Stimulated activated naive CD4-positive, alpha-beta T cell treated with Interleukin-2 at 50 U/mL for 16 hours (primary cell): ENCODE results near the gene CACNB4.
"Not testable (repeated sequence)": the region's sequence is repeated elsewhere in the genome, so short reads cannot be mapped to it uniquely, and the experiment has no call there.

Experiments
- DNase-seq: peaks from one replicate; lab custom pipeline; 2025; lab: John Stamatoyannopoulos, UW

CACNB4 gene

GRCh38 chr2:151817929-151818328 is 280.9 kb downstream of the CACNB4 start:
- DNase-seq, result no peak

DNA sequence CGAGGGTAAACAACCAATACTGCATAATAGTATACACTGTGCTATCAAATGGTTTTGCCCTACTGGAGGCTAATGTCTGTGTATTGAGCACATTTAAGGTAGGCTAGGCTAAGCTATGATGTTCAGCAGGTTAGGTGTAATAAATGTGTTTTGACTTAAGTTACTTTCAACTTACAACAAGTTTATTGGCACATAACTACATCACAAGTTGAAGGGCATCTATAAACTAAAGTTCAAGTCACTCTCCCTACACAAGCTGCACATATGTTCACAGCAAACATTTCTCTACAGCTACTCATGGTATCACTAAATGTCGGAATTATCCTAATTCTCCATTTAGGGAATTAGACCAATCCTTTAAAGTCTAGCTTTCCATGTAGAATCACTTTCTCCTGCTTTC is 282.0 kb downstream of the CACNB4 start:
- no peak for DNase-seq

- no peak for DNase-seq
Measured at GRCh38 chr2:151815821-151816489, 282.9 kb downstream of the CACNB4 start.

GRCh38 chr2:151810489-151810888 is 288.4 kb downstream of the CACNB4 start:
- no peak for DNase-seq

DNA sequence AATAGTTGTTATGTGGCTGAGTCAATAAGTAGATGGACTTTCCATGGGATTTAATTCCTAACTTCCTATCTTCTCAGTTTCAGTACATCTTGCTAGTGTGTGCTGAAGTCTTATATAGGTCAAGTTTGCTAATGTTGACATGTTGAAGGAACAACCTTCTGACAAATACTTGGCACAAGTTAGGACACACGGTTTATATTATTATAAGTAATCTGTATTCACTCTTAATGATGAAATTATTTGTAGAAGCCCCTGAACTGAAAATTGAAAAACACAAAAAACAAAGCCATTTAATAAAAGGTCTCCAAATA is 289.8 kb downstream of the CACNB4 start:
- no peak for DNase-seq

DNA sequence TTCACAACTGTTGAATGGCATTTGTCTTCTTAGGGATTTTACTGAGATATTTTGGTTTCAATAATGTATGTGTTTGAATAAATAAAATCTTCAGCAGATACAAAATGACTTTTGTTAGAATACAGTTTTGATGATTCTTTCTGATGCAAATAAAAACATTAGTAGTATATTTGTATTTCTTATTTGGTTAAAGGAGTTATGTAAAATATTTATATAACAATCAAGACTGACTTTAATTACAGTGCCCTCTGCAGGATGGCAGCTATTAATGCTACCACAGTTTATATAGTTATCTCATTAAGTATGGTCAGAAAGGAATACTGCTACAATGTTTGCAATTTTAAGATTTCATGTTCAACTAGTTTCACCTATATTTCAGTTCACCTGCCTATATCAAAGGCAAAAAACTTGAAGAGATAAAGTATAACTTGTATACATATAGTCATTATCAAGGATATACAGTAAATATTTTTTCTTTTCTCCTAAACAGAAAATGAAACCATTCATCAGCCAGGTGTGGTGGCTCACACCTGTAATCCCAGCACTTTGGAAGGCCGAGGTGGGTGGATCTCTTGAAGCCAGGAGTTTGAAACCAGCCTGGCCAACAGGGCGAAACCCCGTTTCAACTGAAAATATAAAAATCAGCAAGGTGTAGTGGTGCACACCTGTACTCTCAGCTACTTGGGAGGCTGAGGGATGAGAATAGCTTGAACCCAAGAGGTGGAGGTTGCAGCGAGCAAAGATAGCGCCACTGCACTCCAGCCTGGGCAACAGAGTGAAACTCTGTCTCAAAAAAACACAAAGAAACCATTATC is 290.4 kb downstream of the CACNB4 start:
- DNase-seq, result no peak

GRCh38 chr2:151805961-151806360 is 292.9 kb downstream of the CACNB4 start:
- DNase-seq, result no peak

GRCh38 chr2:151805343-151805742 is 293.5 kb downstream of the CACNB4 start:
- DNase-seq, result no peak

GRCh38 chr2:151803811-151804210 is 295.0 kb downstream of the CACNB4 start:
- no peak for DNase-seq

GRCh38 chr2:151802315-151802714 is 296.5 kb downstream of the CACNB4 start:
- DNase-seq, result no peak

- DNase-seq, result no peak
Measured at GRCh38 chr2:151799886-151800292, 299.0 kb downstream of the CACNB4 start.

- DNase-seq, result no peak
Measured at GRCh38 chr2:151796774-151797173, 302.1 kb downstream of the CACNB4 start.

DNA sequence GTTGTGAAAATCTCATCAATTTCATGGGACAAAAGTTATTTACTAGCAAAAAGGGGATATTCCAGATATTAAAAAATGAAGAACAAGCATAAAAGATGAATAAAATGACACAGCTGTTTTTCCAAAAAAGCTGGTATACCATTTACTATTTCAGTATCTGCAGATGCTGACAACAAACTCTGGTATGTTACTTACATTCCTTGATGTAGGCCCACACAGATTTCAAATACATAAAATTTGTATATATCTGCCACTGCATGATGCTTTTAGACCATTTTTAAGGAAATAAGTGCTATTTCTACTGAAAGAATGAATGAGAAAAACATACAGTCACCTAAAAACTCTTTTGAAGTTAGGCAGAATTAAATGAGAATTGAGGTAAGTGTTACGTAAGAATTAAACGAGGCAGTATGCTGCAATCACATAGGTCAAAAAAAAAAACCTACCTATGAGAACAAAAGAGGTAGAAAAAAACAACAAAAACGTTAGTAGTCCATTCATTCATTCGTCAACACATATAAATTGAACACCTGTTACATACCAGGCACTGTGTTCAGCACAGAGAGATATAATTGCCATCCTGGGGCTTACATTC is 303.1 kb downstream of the CACNB4 start:
- no peak for DNase-seq

GRCh38 chr2:151794422-151794821 is 304.4 kb downstream of the CACNB4 start:
- not testable (repeated sequence) for DNase-seq

GRCh38 chr2:151793123-151793522 is 305.7 kb downstream of the CACNB4 start:
- DNase-seq, result no peak

DNA sequence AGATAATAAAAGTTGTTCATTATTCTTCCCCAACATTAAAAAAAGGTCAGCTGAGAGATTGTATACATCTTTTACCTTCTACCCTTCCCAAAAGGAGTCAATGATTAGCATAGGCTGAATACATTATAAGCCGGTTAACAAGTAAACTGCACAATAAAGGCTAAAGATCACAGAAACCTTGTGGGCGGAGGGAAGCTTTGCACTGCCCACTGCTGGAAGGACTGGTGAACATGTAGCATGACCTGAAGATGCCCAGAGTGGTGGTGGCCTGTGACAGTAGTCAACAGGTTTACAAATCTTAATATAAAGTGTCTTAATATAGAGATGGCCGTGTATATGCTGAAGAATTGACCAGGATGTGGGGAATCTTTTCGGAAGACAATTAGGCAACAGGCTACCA is 306.3 kb downstream of the CACNB4 start:
- DNase-seq, result no peak

DNA sequence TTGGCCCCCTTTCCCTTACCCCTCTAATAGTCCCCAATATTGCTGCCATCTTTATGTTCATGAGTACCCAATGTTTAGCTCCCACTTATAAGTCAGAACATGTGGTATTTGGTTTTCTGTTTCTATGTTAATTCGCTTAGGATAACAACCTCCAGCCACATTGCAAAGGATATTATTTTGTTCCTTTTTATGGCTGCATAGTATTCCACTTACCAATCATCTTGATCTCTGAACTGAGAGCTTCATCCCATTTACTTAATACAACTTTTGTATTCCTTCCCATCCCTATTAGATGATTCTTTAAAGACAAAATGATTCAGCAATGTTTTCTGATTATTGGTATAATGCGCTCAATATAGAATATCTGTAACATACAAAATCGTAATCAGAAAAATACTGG is 307.3 kb downstream of the CACNB4 start:
- no peak for DNase-seq

DNA sequence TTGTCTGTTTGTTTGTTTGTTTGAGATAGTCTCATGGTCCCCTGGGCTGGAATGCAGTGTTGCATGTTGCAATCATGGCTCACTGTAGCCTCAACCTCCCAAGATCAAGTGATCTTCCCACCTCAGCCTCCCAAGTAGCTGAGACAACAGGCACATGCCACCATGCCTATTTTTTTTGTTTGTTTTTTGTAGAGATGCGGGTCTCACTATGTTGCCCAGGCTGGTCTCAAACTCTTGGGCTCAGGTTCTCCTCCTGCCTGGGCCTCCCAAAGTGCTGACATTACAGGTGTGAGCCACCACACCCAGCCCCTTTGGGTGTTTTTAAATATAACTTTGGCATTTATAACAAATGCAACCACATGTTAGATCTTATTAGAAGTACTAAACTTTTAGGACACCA is 308.2 kb downstream of the CACNB4 start:
- DNase-seq, result no peak

- DNase-seq, result no peak
Measured at GRCh38 chr2:151789055-151789834, 309.6 kb downstream of the CACNB4 start.

- DNase-seq, result no peak
Measured at GRCh38 chr2:151786483-151786882, 312.4 kb downstream of the CACNB4 start.

DNA sequence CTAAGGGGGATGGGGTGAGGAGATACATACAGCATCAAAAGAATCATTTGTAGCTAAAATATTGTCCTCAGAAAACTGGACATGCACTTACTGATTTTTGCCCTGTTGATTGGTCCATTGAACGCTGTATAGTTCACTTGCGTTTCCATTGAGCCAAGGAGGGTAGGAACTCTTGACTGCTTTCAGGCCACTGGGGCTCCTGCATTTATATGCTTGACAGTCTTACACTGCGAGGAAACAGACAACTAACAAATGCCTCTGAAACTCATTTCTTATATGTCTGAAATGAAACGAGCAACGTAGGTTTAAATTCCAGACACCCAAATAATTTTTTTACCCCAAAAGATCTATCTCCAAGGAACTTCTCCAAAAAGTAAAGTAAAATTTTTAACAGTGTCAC is 312.8 kb downstream of the CACNB4 start:
- no peak for DNase-seq

- no peak for DNase-seq
Measured at GRCh38 chr2:151783133-151783520, 315.7 kb downstream of the CACNB4 start.
